Neural cell (in vitro differentiated cells): Measurements from ENCODE around the gene S100B. TPM values are rescaled to one million over a fixed set of nuclear protein-coding genes. Genes with fewer than 3 reads are reported as not detected.

Experiments used
- H2AFZ ChIP-seq: fragments of 200-600, 300-800 bp; sonication (generic), shearing (Covaris generic); 2 replicates; pipeline ENCODE4 v1.6.0; 2014; ENCODE audit warnings: low read depth, mild to moderate bottlenecking, antibody characterized with exemption, low read length, moderate library complexity
- H3F3A ChIP-seq: fragments of 200-600 bp; shearing (Covaris generic); 2 replicates; pipeline ENCODE4 v1.6.1; 2016; ENCODE audit warnings: mild to moderate bottlenecking, moderate library complexity, mixed read lengths, antibody characterized with exemption, low read length; ENCODE audit not compliant: insufficient read depth, poor library complexity, severe bottlenecking
- H3K27ac ChIP-seq: fragments of 200-600, 300-800 bp; sonication (generic), shearing (Covaris generic); 2 replicates; pipeline ENCODE4 v1.5.1; 2014; ENCODE audit warnings: mild to moderate bottlenecking, low read length, moderate library complexity
- H3K27me3 ChIP-seq: fragments of 300-800, 200-600 bp; sonication (generic), shearing (Covaris generic); 2 replicates; pipeline ENCODE4 v1.6.0; 2014; ENCODE audit warnings: mild to moderate bottlenecking, low read depth, low read length, moderate library complexity; ENCODE audit not compliant: insufficient read depth
- H3K36me3 ChIP-seq: fragments of 300-800, 200-600 bp; sonication (generic), shearing (Covaris generic); 2 replicates; pipeline ENCODE4 v1.5.1; 2014; ENCODE audit warnings: mild to moderate bottlenecking, antibody characterized with exemption, low read length, moderate library complexity; ENCODE audit not compliant: insufficient read depth
- H3K4me2 ChIP-seq: fragments of 300-800, 200-600 bp; sonication (generic), shearing (Covaris generic); 2 replicates; pipeline ENCODE4 v1.6.0; 2014; ENCODE audit warnings: mild to moderate bottlenecking, low read length
- H3K4me3 ChIP-seq: fragments of 300-800, 200-600 bp; sonication (generic), shearing (Covaris generic); 2 replicates; pipeline ENCODE4 v1.5.1; 2014; ENCODE audit warnings: mild to moderate bottlenecking, low read length, moderate library complexity
- H3K79me2 ChIP-seq: fragments of 200-600 bp; shearing (Covaris generic); replicated peaks from 2 replicates; pipeline ENCODE4 v1.6.0; 2014; ENCODE audit warnings: mild to moderate bottlenecking, low read length, moderate library complexity; ENCODE audit not compliant: insufficient read depth
- H3K9ac ChIP-seq: fragments of 300-800, 200-600 bp; sonication (generic), shearing (Covaris generic); 2 replicates; pipeline ENCODE4 v1.6.1; 2016; ENCODE audit warnings: mild to moderate bottlenecking, low read length, mixed read lengths
- H3K9me2 ChIP-seq: fragments of 200-600 bp; shearing (Covaris generic); 2 replicates; pipeline ENCODE4 v1.6.1; 2016; ENCODE audit warnings: mild to moderate bottlenecking, low read length, mixed read lengths; ENCODE audit not compliant: insufficient read depth
- H3K9me3 ChIP-seq: fragments of 200-600, 300-800 bp; sonication (generic), shearing (Covaris generic); 2 replicates; pipeline ENCODE4 v1.6.1; 2016; ENCODE audit warnings: mild to moderate bottlenecking, mixed run types, low read length, moderate library complexity, mixed read lengths
- H4K20me1 ChIP-seq: fragments of 200-600 bp; shearing (Covaris generic); 2 replicates; pipeline ENCODE4 v1.6.1; 2016; ENCODE audit warnings: mild to moderate bottlenecking, mixed run types; ENCODE audit not compliant: insufficient read depth
- EP300 ChIP-seq: fragments of 450-650 bp; conservative IDR thresholded peaks from 2 replicates; pipeline ENCODE4 v1.6.1; 2014; ENCODE audit warnings: antibody characterized with exemption, mild to moderate bottlenecking, moderate library complexity; ENCODE audit not compliant: poor library complexity, severe bottlenecking
- EZH2 ChIP-seq: fragments of 200-600, 300-800 bp; shearing (Covaris generic), sonication (generic); IDR thresholded peaks from 2 replicates; pipeline ENCODE4 v1.6.1; 2014; ENCODE audit warnings: antibody characterized with exemption, low read length, borderline replicate concordance, mild to moderate bottlenecking; ENCODE audit not compliant: insufficient read depth, poor library complexity, severe bottlenecking
- MXI1 ChIP-seq: fragments of 450-650 bp; conservative IDR thresholded peaks from 2 replicates; pipeline ENCODE4 v1.6.1; 2014; ENCODE audit warnings: antibody characterized with exemption, mild to moderate bottlenecking; ENCODE audit not compliant: poor library complexity, severe bottlenecking
- POLR2AphosphoS5 ChIP-seq: IDR thresholded peaks from 2 replicates; pipeline ENCODE4 v1.6.1; 2012
- RAD21 ChIP-seq: fragments of 450-650 bp; conservative IDR thresholded peaks from 2 replicates; pipeline ENCODE4 v1.6.1; 2014; ENCODE audit warnings: antibody characterized with exemption, mild to moderate bottlenecking, moderate library complexity
- SMC3 ChIP-seq: fragments of 450-650 bp; conservative IDR thresholded peaks from 2 replicates; pipeline ENCODE4 v1.6.1; 2014; ENCODE audit warnings: antibody characterized with exemption, mild to moderate bottlenecking, moderate library complexity; ENCODE audit not compliant: poor library complexity
- TAF1 ChIP-seq: IDR thresholded peaks from 2 replicates; pipeline ENCODE4 v1.6.1; 2012; ENCODE audit warnings: low read depth
- polyA plus RNA-seq: library from polyadenylated mRNA; depleted of rRNA; stranded (reverse); fragments of >200 nt; gene quantifications from 2 replicates; pipeline ENCODE4 v1.2.3, GENCODE V29; 2014
- TF ChIP-seq, protein P1 (sequence below): fragments of 450-650 bp; IDR thresholded peaks from 2 replicates; pipeline ENCODE4 v1.5.1; 2014; ENCODE audit warnings: antibody characterized with exemption, mild to moderate bottlenecking, moderate library complexity; ENCODE audit not compliant: poor library complexity, severe bottlenecking
- TF ChIP-seq, protein P2 (sequence below): IDR thresholded peaks from 2 replicates; pipeline ENCODE4 v1.6.1; 2012; ENCODE audit warnings: borderline replicate concordance

S100B gene
- polyA plus RNA-seq, 1 donor from 2014 or later = 1.4 TPM

DNA sequence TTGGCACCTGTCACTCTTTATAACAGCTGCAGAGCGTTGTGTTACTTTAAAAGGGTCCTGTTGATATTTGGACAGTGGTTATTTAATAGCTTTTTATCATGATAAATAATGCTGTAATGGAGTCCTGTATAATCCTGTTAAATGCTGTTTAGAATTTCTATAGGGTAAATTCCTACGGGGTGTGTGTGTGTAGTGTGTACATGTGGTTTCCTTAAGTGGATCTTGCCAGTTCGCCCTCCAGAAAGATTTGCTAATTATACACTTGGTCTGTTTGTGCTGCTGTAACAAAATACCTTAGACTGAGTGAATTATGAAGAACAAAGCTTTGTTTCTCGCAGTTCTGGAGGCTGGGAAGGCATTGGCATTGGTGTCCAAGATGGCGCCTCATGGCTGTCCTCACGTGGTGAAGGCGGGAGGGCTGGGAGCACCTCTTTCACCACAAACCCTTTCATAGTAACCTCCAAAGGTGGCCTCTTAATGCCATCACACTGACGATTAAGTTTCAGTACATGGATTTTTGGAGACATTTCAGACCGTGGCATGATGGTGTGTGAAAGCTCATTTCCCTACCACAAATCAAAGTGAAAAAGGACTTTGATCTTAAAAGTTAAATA, 41.8 kb upstream of the S100B start:
- H3K27ac ChIP-seq = no peak overlapping the region
- TF ChIP-seq, protein P1, sequence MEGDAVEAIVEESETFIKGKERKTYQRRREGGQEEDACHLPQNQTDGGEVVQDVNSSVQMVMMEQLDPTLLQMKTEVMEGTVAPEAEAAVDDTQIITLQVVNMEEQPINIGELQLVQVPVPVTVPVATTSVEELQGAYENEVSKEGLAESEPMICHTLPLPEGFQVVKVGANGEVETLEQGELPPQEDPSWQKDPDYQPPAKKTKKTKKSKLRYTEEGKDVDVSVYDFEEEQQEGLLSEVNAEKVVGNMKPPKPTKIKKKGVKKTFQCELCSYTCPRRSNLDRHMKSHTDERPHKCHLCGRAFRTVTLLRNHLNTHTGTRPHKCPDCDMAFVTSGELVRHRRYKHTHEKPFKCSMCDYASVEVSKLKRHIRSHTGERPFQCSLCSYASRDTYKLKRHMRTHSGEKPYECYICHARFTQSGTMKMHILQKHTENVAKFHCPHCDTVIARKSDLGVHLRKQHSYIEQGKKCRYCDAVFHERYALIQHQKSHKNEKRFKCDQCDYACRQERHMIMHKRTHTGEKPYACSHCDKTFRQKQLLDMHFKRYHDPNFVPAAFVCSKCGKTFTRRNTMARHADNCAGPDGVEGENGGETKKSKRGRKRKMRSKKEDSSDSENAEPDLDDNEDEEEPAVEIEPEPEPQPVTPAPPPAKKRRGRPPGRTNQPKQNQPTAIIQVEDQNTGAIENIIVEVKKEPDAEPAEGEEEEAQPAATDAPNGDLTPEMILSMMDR = no peak
- no peak for TF ChIP-seq TAF1
- no peak for TF ChIP-seq RAD21
- no peak for TF ChIP-seq EZH2
- no peak for TF ChIP-seq MXI1
- no peak for TF ChIP-seq EP300
- TF ChIP-seq POLR2AphosphoS5 = no peak
- TF ChIP-seq SMC3 = no peak
- TF ChIP-seq, protein P2, sequence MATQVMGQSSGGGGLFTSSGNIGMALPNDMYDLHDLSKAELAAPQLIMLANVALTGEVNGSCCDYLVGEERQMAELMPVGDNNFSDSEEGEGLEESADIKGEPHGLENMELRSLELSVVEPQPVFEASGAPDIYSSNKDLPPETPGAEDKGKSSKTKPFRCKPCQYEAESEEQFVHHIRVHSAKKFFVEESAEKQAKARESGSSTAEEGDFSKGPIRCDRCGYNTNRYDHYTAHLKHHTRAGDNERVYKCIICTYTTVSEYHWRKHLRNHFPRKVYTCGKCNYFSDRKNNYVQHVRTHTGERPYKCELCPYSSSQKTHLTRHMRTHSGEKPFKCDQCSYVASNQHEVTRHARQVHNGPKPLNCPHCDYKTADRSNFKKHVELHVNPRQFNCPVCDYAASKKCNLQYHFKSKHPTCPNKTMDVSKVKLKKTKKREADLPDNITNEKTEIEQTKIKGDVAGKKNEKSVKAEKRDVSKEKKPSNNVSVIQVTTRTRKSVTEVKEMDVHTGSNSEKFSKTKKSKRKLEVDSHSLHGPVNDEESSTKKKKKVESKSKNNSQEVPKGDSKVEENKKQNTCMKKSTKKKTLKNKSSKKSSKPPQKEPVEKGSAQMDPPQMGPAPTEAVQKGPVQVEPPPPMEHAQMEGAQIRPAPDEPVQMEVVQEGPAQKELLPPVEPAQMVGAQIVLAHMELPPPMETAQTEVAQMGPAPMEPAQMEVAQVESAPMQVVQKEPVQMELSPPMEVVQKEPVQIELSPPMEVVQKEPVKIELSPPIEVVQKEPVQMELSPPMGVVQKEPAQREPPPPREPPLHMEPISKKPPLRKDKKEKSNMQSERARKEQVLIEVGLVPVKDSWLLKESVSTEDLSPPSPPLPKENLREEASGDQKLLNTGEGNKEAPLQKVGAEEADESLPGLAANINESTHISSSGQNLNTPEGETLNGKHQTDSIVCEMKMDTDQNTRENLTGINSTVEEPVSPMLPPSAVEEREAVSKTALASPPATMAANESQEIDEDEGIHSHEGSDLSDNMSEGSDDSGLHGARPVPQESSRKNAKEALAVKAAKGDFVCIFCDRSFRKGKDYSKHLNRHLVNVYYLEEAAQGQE = no peak
- no peaks in the 10 kb centered on the region for H3K9me3 ChIP-seq
- H3K27me3 ChIP-seq = no peaks in the 10 kb centered on the region
- no peak overlapping the region for H2AFZ ChIP-seq
- H3K9ac ChIP-seq = no peak overlapping the region
- H3K4me2 ChIP-seq = no peak overlapping the region
- H3K4me3 ChIP-seq = no peak overlapping the region
- no peaks in the 10 kb centered on the region for H3K9me2 ChIP-seq
- H4K20me1 ChIP-seq = no peaks in the 10 kb centered on the region
- no peaks in the 10 kb centered on the region for H3F3A ChIP-seq
- H3K79me2 ChIP-seq = peaks cover 4% of the 10 kb centered on the region
- H3K36me3 ChIP-seq = peaks cover 15% of the 10 kb centered on the region

DNA sequence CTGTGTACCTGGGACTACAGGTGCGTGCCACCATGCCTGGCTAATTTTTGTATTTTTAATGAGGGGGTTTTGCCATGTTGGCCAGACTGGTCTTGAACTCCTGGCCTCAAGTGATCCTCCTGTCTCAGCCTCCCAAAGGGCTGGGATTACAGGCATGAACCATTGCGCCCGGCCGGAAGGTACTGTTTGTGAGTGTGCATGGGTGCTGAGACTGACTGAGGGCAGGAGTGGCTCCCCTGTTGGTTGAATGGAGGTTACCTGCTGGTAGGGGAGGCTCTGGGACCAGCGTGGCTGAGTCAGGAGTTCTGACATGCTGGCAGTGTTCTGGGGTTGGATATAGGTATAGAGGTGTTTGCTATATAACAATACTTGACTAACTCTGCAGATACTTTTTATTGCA, 41.0 kb upstream of the S100B start:
- Histone ChIP-seq H3K4me3 (no peak overlapping the region), H3K9ac (no peak overlapping the region), H2AFZ (no peak overlapping the region), H4K20me1 (no peaks in the 10 kb centered on the region), H3K4me2 (no peak overlapping the region), H3K9me3 (no peaks in the 10 kb centered on the region), H3F3A (no peaks in the 10 kb centered on the region), H3K79me2 (peaks cover 7% of the 10 kb centered on the region), H3K9me2 (no peaks in the 10 kb centered on the region), H3K36me3 (peaks cover 15% of the 10 kb centered on the region), H3K27me3 (no peaks in the 10 kb centered on the region), H3K27ac (no peak overlapping the region)
- TF ChIP-seq, protein P1 = no peak
